Measurements from ENCODE around the gene SEMA6C. TPM values are rescaled to one million over a fixed set of nuclear protein-coding genes. Genes with fewer than 3 reads are reported as not detected.

Gene SEMA6C
- total RNA-seq, 1 donor from 2014 or later = 24.7 TPM

DNA sequence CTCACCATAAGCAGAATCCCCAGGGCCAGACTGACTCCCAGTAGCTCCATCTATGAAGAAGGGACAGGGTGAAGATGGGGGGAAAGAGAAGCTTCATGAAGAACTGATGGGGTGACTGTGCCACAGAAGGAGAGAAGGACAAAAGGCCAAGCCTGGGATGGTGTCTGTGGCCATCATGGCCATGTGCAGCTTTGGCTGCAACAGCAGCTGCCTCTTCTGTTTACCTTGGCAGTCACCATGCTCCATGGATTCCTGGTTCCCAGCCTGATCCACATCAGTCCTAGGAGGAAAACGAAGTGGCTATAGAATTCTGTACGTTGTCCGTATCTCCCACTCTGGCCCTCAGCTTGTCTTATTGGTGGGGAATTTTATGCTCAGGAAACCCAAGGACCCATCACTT, 12.0 kb downstream of the SEMA6C start:
- H3K4me3 Mint-ChIP-seq (ENCODE audit: unreplicated experiment) = no peak overlapping the region
- no peaks in the 10 kb centered on the region for H3K9me3 Mint-ChIP-seq (ENCODE audit: unreplicated experiment)
- peaks cover 6% of the 10 kb centered on the region for H3K27me3 Mint-ChIP-seq (ENCODE audit: unreplicated experiment)
- peaks cover 12% of the 10 kb centered on the region for H3K4me1 Mint-ChIP-seq (ENCODE audit: unreplicated experiment)
- H3K36me3 Mint-ChIP-seq (ENCODE audit: unreplicated experiment) = peaks cover 26% of the 10 kb centered on the region
- H3K27ac Mint-ChIP-seq (ENCODE audit: unreplicated experiment) = no peak overlapping the region
- DNase-seq (ENCODE audit: extremely low spot score, unreplicated experiment) = no peak
- TF ChIP-seq, protein P1, sequence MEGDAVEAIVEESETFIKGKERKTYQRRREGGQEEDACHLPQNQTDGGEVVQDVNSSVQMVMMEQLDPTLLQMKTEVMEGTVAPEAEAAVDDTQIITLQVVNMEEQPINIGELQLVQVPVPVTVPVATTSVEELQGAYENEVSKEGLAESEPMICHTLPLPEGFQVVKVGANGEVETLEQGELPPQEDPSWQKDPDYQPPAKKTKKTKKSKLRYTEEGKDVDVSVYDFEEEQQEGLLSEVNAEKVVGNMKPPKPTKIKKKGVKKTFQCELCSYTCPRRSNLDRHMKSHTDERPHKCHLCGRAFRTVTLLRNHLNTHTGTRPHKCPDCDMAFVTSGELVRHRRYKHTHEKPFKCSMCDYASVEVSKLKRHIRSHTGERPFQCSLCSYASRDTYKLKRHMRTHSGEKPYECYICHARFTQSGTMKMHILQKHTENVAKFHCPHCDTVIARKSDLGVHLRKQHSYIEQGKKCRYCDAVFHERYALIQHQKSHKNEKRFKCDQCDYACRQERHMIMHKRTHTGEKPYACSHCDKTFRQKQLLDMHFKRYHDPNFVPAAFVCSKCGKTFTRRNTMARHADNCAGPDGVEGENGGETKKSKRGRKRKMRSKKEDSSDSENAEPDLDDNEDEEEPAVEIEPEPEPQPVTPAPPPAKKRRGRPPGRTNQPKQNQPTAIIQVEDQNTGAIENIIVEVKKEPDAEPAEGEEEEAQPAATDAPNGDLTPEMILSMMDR (IDR thresholded peaks at IDR 0.05) = no peak

DNA sequence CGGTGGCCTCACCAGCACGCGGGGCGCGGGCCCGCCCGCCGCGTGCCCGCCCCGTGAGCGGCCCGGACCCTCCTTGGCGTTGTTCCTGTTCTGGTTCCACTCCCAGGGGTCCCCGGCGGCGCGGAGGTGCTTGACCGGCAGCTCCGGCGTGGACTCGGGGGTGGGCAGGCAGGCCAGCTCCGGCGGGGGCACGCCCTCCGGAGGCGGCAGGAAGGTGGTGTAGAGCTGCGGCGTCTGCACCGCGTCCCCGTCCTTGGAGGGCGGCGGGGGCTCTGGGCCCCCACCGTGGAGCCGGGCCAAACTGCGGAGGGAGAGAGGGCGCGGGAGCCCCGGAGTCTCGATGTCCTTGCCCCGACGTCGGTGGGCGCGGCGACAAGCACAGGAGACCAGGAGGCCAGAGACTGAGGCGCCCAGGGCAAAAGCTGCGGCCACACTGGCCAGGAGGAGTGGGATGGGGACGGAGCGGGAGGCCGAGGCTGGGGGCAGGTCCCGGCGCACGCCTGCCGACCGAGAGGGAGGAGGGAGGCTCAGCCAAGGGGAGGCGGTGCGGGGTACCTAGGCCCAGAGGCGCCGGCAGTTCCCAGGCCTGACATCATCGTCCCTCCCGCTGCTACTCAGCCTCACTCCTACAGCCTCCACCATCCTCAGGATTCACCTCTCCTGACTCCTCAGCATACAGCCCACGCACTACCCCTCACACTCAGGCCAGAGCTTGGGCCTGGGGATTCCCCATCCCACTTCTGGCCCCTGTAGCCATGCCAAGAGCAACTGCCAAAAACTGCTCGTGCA, 13.2 kb downstream of the SEMA6C start:
- no peak overlapping the region for H3K4me3 Mint-ChIP-seq (ENCODE audit: unreplicated experiment)
- no peaks in the 10 kb centered on the region for H3K9me3 Mint-ChIP-seq (ENCODE audit: unreplicated experiment)
- peaks cover 12% of the 10 kb centered on the region for H3K4me1 Mint-ChIP-seq (ENCODE audit: unreplicated experiment)
- peaks cover 24% of the 10 kb centered on the region for H3K36me3 Mint-ChIP-seq (ENCODE audit: unreplicated experiment)
- H3K27me3 Mint-ChIP-seq (ENCODE audit: unreplicated experiment) = peaks cover 6% of the 10 kb centered on the region
- DNase-seq (ENCODE audit: extremely low spot score, unreplicated experiment) = no peak
- TF ChIP-seq, protein P1 (IDR thresholded peaks at IDR 0.05) = no peak
- H3K27ac Mint-ChIP-seq (ENCODE audit: unreplicated experiment) = no peak overlapping the region

DNA sequence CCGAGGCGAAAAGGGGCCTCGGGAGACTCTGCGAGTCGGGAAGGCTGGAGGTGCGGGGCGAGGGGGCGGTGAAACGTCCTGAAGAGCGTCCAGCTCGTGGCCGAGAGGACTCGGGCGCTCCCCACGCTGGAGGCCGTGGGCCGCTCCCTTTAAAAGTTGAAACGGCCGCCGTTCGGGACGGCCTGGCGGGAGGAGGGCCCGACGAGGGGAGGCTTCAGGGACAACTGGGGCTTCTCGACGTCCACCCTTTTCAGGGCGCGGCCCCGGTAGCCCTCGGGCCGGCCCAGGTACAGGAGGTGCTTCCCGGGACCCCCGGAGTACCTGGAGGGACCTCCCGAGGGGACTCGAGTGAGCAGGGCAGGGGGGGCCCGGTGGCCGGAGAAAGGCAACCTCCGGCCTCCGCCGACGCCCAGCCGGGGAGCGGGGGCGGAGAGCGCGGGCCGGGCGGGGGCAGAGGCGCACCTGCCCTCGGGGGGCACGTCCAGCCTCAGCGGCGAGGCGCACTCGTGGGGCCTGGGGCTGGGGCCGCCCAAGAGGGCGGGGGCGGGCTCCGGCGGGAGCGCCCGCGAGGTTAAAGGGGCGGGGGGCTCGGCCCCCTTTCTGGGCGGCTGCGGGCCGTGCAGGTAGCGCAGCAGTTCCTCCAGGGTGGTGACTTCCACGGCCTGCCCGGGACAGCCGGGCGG, 14.0 kb downstream of the SEMA6C start:
- H3K36me3 Mint-ChIP-seq (ENCODE audit: unreplicated experiment) = peaks cover 23% of the 10 kb centered on the region
- no peak for DNase-seq (ENCODE audit: extremely low spot score, unreplicated experiment)
- peaks cover 6% of the 10 kb centered on the region for H3K27me3 Mint-ChIP-seq (ENCODE audit: unreplicated experiment)
- peak overlapping the region; percentile 66 for H3K4me3 Mint-ChIP-seq (ENCODE audit: unreplicated experiment)
- no peak overlapping the region for H3K27ac Mint-ChIP-seq (ENCODE audit: unreplicated experiment)
- no peaks in the 10 kb centered on the region for H3K9me3 Mint-ChIP-seq (ENCODE audit: unreplicated experiment)
- TF ChIP-seq, protein P1 (IDR thresholded peaks at IDR 0.05) = no peak
- H3K4me1 Mint-ChIP-seq (ENCODE audit: unreplicated experiment) = peaks cover 12% of the 10 kb centered on the region

DNA sequence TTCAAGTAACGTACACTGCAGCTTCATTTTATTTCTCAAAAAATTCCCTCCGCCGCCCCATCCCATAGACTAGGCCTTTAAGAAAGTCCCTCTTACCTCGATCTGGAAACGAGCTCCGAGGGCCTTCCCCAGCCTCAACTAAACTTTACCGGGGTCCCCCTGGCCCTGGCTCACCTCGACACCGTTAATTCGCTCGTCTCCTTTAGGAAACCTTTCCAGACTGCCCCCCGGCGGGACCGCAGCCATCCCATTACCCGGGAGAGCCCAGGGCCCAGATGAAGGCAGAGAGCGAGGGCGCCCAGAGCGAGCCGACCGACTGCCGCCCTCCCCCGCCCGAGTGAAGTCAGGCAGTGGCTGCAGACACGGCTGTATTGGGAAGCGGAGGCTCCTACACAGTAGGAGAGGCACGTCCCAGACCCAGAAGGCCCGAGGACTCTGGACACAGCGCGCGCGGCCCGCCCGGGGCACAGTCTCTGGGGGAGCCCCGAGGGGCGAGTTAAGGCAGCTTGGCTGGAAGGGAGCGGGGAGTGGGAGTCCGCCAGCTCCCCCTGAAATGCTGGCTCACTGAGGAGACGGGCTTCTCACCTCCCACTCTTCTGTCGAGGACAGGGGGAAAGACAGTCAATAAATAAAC, 14.6 kb downstream of the SEMA6C start:
- H3K9me3 Mint-ChIP-seq (ENCODE audit: unreplicated experiment) = no peaks in the 10 kb centered on the region
- no peak for DNase-seq (ENCODE audit: extremely low spot score, unreplicated experiment)
- H3K27ac Mint-ChIP-seq (ENCODE audit: unreplicated experiment) = no peak overlapping the region
- peaks cover 19% of the 10 kb centered on the region for H3K36me3 Mint-ChIP-seq (ENCODE audit: unreplicated experiment)
- peaks cover 12% of the 10 kb centered on the region for H3K4me1 Mint-ChIP-seq (ENCODE audit: unreplicated experiment)
- peak overlapping the region; percentile 66 for H3K4me3 Mint-ChIP-seq (ENCODE audit: unreplicated experiment)
- H3K27me3 Mint-ChIP-seq (ENCODE audit: unreplicated experiment) = peaks cover 6% of the 10 kb centered on the region
- TF ChIP-seq, protein P1 (IDR thresholded peaks at IDR 0.05) = no peak
